ENCODE results near the gene PTPRR. TPM values are rescaled to one million over a fixed set of nuclear protein-coding genes. Genes with fewer than 3 reads are reported as not detected.
"Not testable (repeated sequence)": the region's sequence is repeated elsewhere in the genome, so short reads cannot be mapped to it uniquely, and the experiment has no call there.

PTPRR gene
- total RNA-seq, 1 donor from 2014 or later: 0.65 TPM

- no peak for DNase-seq (ENCODE audit: low spot score)
- intact Hi-C loops (cut with DNase I): no loop called here
Observed at GRCh38 chr12:70757830-70758493, 162.6 kb downstream of the PTPRR start.

GRCh38 chr12:70756791-70757190, 163.7 kb downstream of the PTPRR start:
- DNase-seq (ENCODE audit: low spot score): no peak
- intact Hi-C loops (cut with DNase I): no loop called here

GRCh38 chr12:70756118-70756517, 164.4 kb downstream of the PTPRR start:
- intact Hi-C loops (cut with DNase I): no loop called here
- no peak for DNase-seq (ENCODE audit: low spot score)

- no peak for DNase-seq (ENCODE audit: low spot score)
- intact Hi-C loops (cut with DNase I): no loop called here
Observed at GRCh38 chr12:70754330-70754741, 166.2 kb downstream of the PTPRR start.

- intact Hi-C loops (cut with DNase I): no loop called here
- no peak for DNase-seq (ENCODE audit: low spot score)
Observed at GRCh38 chr12:70752327-70752726, 168.2 kb downstream of the PTPRR start.

- no peak for DNase-seq (ENCODE audit: low spot score)
- intact Hi-C loops (cut with DNase I): no loop called here
Observed at GRCh38 chr12:70749931-70750330, 170.6 kb downstream of the PTPRR start.

GRCh38 chr12:70748809-70749208, 171.7 kb downstream of the PTPRR start:
- DNase-seq (ENCODE audit: low spot score): no peak
- intact Hi-C loops (cut with DNase I): no loop called here

- DNase-seq (ENCODE audit: low spot score): no peak
- intact Hi-C loops (cut with DNase I): no loop called here
Observed at GRCh38 chr12:70747445-70748260, 172.9 kb downstream of the PTPRR start.

- intact Hi-C loops (cut with DNase I): no loop called here
- no peak for DNase-seq (ENCODE audit: low spot score)
Observed at GRCh38 chr12:70745048-70745447, 175.5 kb downstream of the PTPRR start.

GRCh38 chr12:70744178-70744577, 176.4 kb downstream of the PTPRR start:
- no peak for DNase-seq (ENCODE audit: low spot score)
- intact Hi-C loops (cut with DNase I): no loop called here

GRCh38 chr12:70741256-70741655, 179.3 kb downstream of the PTPRR start:
- DNase-seq (ENCODE audit: low spot score): no peak
- intact Hi-C loops (cut with DNase I): no loop called here

- intact Hi-C loops (cut with DNase I): no loop called here
- DNase-seq (ENCODE audit: low spot score): no peak
Observed at GRCh38 chr12:70739756-70740155, 180.8 kb downstream of the PTPRR start.

- no peak for DNase-seq (ENCODE audit: low spot score)
- intact Hi-C loops (cut with DNase I): no loop called here
Observed at GRCh38 chr12:70736351-70737133, 184.0 kb downstream of the PTPRR start.

GRCh38 chr12:70735197-70735596, 185.3 kb downstream of the PTPRR start:
- DNase-seq (ENCODE audit: low spot score); intact Hi-C loops (cut with DNase I): not testable (repeated sequence)

- no peak for DNase-seq (ENCODE audit: low spot score)
- intact Hi-C loops (cut with DNase I): loop anchor here (5.0 kb wide), 1 partner anchor 114 kb away; no protein-coding TSS in a partner anchor
Observed at GRCh38 chr12:70733385-70733784, 187.2 kb downstream of the PTPRR start.

- DNase-seq (ENCODE audit: low spot score): no peak
- intact Hi-C loops (cut with DNase I): loop anchor here (5.0 kb wide), 1 partner anchor 115 kb away; no protein-coding TSS in a partner anchor
Observed at GRCh38 chr12:70732287-70732686, 188.3 kb downstream of the PTPRR start.

GRCh38 chr12:70730675-70731180, 189.8 kb downstream of the PTPRR start:
- intact Hi-C loops (cut with DNase I): loop anchor here (5.0 kb wide), 1 partner anchor 117 kb away; no protein-coding TSS in a partner anchor
- no peak for DNase-seq (ENCODE audit: low spot score)

- DNase-seq (ENCODE audit: low spot score): no peak
- intact Hi-C loops (cut with DNase I): loop anchor here (5.0 kb wide), 2 partner anchors 77 to 847 kb away; no protein-coding TSS in a partner anchor
Observed at GRCh38 chr12:70724444-70724843, 196.1 kb downstream of the PTPRR start.

- intact Hi-C loops (cut with DNase I): loop anchor here (5.0 kb wide), 2 partner anchors 75 to 845 kb away; no protein-coding TSS in a partner anchor
- no peak for DNase-seq (ENCODE audit: low spot score)
Observed at GRCh38 chr12:70722584-70723343, 197.8 kb downstream of the PTPRR start.
